Activated CD4-positive, alpha-beta memory T cell treated with anti-CD3 and anti-CD28 coated beads, Interleukin-2, amount 10 ng/mL, durations not matched to agents 7 days and 5 days (primary cell): ENCODE data around the gene LIF. TPM values are rescaled to one million over a fixed set of nuclear protein-coding genes. Genes with fewer than 3 reads are reported as not detected.

ENCODE experiments used
- CTCF ChIA-PET: fragments of 350-600 bp; sonication (Branson Sonifier 250); formaldehyde crosslinking; loops from one replicate; lab custom pipeline; 2021; ENCODE audit warnings: antibody characterized with exemption, inconsistent platforms; lab: Charles Lee
- POLR2A ChIA-PET: fragments of 350-600 bp; sonication (Branson Sonifier 250); formaldehyde crosslinking; loops from one replicate; lab custom pipeline; 2021; ENCODE audit warnings: antibody characterized with exemption; lab: Charles Lee
- DNase-seq: peaks from one replicate; pipeline ENCODE4 v3.0.0-alpha.2; 2020
- H3K27ac Mint-ChIP-seq: one replicate; pipeline ENCODE4 v1.8.0; 2021; ENCODE audit warnings: mild to moderate bottlenecking, mixed read lengths
- H3K27me3 Mint-ChIP-seq: one replicate; pipeline ENCODE4 v1.8.0; 2021; ENCODE audit warnings: mixed read lengths
- H3K36me3 Mint-ChIP-seq: one replicate; pipeline ENCODE4 v1.8.0; 2021; ENCODE audit warnings: low read depth, mixed read lengths
- H3K4me1 Mint-ChIP-seq: one replicate; pipeline ENCODE4 v1.8.0; 2021; ENCODE audit warnings: mixed read lengths
- H3K4me3 Mint-ChIP-seq: one replicate; pipeline ENCODE4 v1.8.0; 2021; ENCODE audit warnings: mild to moderate bottlenecking, mixed read lengths
- H3K9me3 Mint-ChIP-seq: one replicate; pipeline ENCODE4 v1.8.0; 2021; ENCODE audit warnings: mixed read lengths
- total RNA-seq, 2 experiments: library from RNA; stranded (reverse); gene quantifications; one replicate each; pipeline ENCODE4 v1.2.3, GENCODE V29; 2021

LIF gene
- 10 to 100 TPM; 94.6 to 94.8 TPM for total RNA-seq

GRCh38 chr22:30245985-30246813, at the start of gene LIF:
LIF (minus strand) TSS chr22:30246759; CDS start chr22:30246695, 64 bp downstream.
- ChIA-PET CTCF (interaction anchor here (0.6 to 2.8 kb wide), 11 partner anchors 9 to 157 kb away, joined by 3 to 12 read pairs (median 4); no protein-coding TSS in a partner anchor), POLR2A (interaction anchor here (0.6 to 4.0 kb wide), 12 partner anchors 13 to 132 kb away, joined by 3 to 35 read pairs (median 4); no protein-coding TSS in a partner anchor)
- peak within 1 kb of the TSS; percentile 95 for H3K4me3 Mint-ChIP-seq
- peaks cover 78% of the 10 kb centered on the region for H3K4me1 Mint-ChIP-seq
- peak; percentile 67 for DNase-seq
- no peaks in the 10 kb centered on the region for H3K9me3 Mint-ChIP-seq
- peak within 1 kb of the TSS; percentile 91 for H3K27ac Mint-ChIP-seq
- peaks cover 41% of the 10 kb centered on the region for H3K36me3 Mint-ChIP-seq
- no peaks in the 10 kb centered on the region for H3K27me3 Mint-ChIP-seq

- H3K4me3 Mint-ChIP-seq, result no peak overlapping the region
- no peak for DNase-seq
- CTCF ChIA-PET, result interaction anchor here (0.7 kb wide), 1 partner anchor 8 kb away, joined by 3 read pairs; no protein-coding TSS in a partner anchor
- H3K4me1 Mint-ChIP-seq, result peaks cover 18% of the 10 kb centered on the region
- no peaks in the 10 kb centered on the region for H3K27me3 Mint-ChIP-seq
- H3K9me3 Mint-ChIP-seq, result no peaks in the 10 kb centered on the region
- peak overlapping the region; percentile 54 for H3K27ac Mint-ChIP-seq
- peaks cover 58% of the 10 kb centered on the region for H3K36me3 Mint-ChIP-seq
- POLR2A ChIA-PET, result interaction anchor here (0.7 to 1.5 kb wide), 3 partner anchors 9 to 32 kb away, joined by 3 to 7 read pairs (median 5); no protein-coding TSS in a partner anchor
These were observed 49.8 kb upstream of the LIF start for GRCh38 chr22:30296324-30296723.

- Mint-ChIP-seq H3K4me1 (peaks cover 21% of the 10 kb centered on the region), H3K9me3 (no peaks in the 10 kb centered on the region)
- POLR2A ChIA-PET, result interaction anchor here (0.7 to 1.5 kb wide), 3 partner anchors 10 to 32 kb away, joined by 3 to 7 read pairs (median 5); no protein-coding TSS in a partner anchor
These were observed 49.0 kb upstream of the LIF start for GRCh38 chr22:30295576-30295975.

GRCh38 chr22:30294830-30295229, 48.3 kb upstream of the LIF start:
- no peak for DNase-seq
- Mint-ChIP-seq H3K36me3 (peaks cover 48% of the 10 kb centered on the region), H3K4me3 (no peak overlapping the region), H3K4me1 (peaks cover 28% of the 10 kb centered on the region), H3K27ac (no peak overlapping the region), H3K9me3 (no peaks in the 10 kb centered on the region), H3K27me3 (no peaks in the 10 kb centered on the region)
- CTCF ChIA-PET, result no interaction called here
- POLR2A ChIA-PET, result interaction anchor here (0.8 kb wide), 1 partner anchor 61 kb away, joined by 3 read pairs; no protein-coding TSS in a partner anchor

More at GRCh38 chr22:30295576-30295975, 49.0 kb upstream of the LIF start:
- Mint-ChIP-seq H3K4me3 (no peak overlapping the region), H3K27me3 (no peaks in the 10 kb centered on the region), H3K27ac (no peak overlapping the region), H3K36me3 (peaks cover 51% of the 10 kb centered on the region)
- no peak for DNase-seq
- CTCF ChIA-PET, result no interaction called here

GRCh38 chr22:30294066-30294465, 47.5 kb upstream of the LIF start:
- no peaks in the 10 kb centered on the region for H3K9me3 Mint-ChIP-seq
- POLR2A ChIA-PET, result interaction anchor here (0.8 to 0.9 kb wide), 3 partner anchors 10 to 96 kb away, joined by 3 to 4 read pairs (median 3); no protein-coding TSS in a partner anchor
- peaks cover 32% of the 10 kb centered on the region for H3K4me1 Mint-ChIP-seq
- no peak overlapping the region for H3K4me3 Mint-ChIP-seq
- DNase-seq, result no peak
- no peak overlapping the region for H3K27ac Mint-ChIP-seq
- CTCF ChIA-PET, result no interaction called here
- no peaks in the 10 kb centered on the region for H3K27me3 Mint-ChIP-seq
- H3K36me3 Mint-ChIP-seq, result peaks cover 43% of the 10 kb centered on the region

GRCh38 chr22:30293026-30293425, 46.5 kb upstream of the LIF start:
- no peak overlapping the region for H3K4me3 Mint-ChIP-seq
- DNase-seq, result no peak
- H3K27me3 Mint-ChIP-seq, result no peaks in the 10 kb centered on the region
- peaks cover 34% of the 10 kb centered on the region for H3K36me3 Mint-ChIP-seq
- no peak overlapping the region for H3K27ac Mint-ChIP-seq
- ChIA-PET POLR2A (interaction anchor here (6.0 to 6.4 kb wide), 2 partner anchors 8 to 13 kb away, joined by 56 to 86 read pairs; no protein-coding TSS in a partner anchor), CTCF (no interaction called here)
- H3K9me3 Mint-ChIP-seq, result no peaks in the 10 kb centered on the region
- peaks cover 38% of the 10 kb centered on the region for H3K4me1 Mint-ChIP-seq

- peaks cover 45% of the 10 kb centered on the region for H3K4me1 Mint-ChIP-seq
- ChIA-PET CTCF (interaction anchor here (5.2 kb wide), 2 partner anchors 12 to 98 kb away, joined by 89 to 185 read pairs; partner anchors contain the start of gene RNF215), POLR2A (interaction anchor here (1.1 to 6.4 kb wide), 4 partner anchors 8 to 40 kb away, joined by 3 to 88 read pairs (median 71); partner anchors contain the start of gene TBC1D10A)
- no peaks in the 10 kb centered on the region for H3K9me3 Mint-ChIP-seq
- peaks cover 28% of the 10 kb centered on the region for H3K36me3 Mint-ChIP-seq
- H3K27ac Mint-ChIP-seq, result no peak overlapping the region
- DNase-seq, result no peak
- no peaks in the 10 kb centered on the region for H3K27me3 Mint-ChIP-seq
- no peak overlapping the region for H3K4me3 Mint-ChIP-seq
These were observed 45.8 kb upstream of the LIF start for GRCh38 chr22:30292069-30292970.

GRCh38 chr22:30291058-30291892, 44.7 kb upstream of the LIF start:
- H3K27me3 Mint-ChIP-seq, result no peaks in the 10 kb centered on the region
- no peaks in the 10 kb centered on the region for H3K9me3 Mint-ChIP-seq
- ChIA-PET CTCF (interaction anchor here (0.7 to 10.7 kb wide), 4 partner anchors 13 to 185 kb away, joined by 3 to 185 read pairs (median 104); partner anchors contain the start of gene RNF215), POLR2A (interaction anchor here (0.9 to 16.4 kb wide), 11 partner anchors 9 to 133 kb away, joined by 3 to 253 read pairs (median 18); partner anchors contain the start of genes CCDC157, OSM, SF3A1 and TBC1D10A)
- H3K27ac Mint-ChIP-seq, result peak overlapping the region; percentile 81
- no peak for DNase-seq
- no peak overlapping the region for H3K4me3 Mint-ChIP-seq
- H3K4me1 Mint-ChIP-seq, result peaks cover 46% of the 10 kb centered on the region
- peaks cover 25% of the 10 kb centered on the region for H3K36me3 Mint-ChIP-seq

GRCh38 chr22:30290342-30291057, 43.9 kb upstream of the LIF start:
- peaks cover 25% of the 10 kb centered on the region for H3K36me3 Mint-ChIP-seq
- H3K9me3 Mint-ChIP-seq, result no peaks in the 10 kb centered on the region
- H3K27me3 Mint-ChIP-seq, result no peaks in the 10 kb centered on the region
- H3K27ac Mint-ChIP-seq, result peak overlapping the region; percentile 81
- peak overlapping the region; percentile 77 for H3K4me3 Mint-ChIP-seq
- ChIA-PET CTCF (interaction anchor here (0.7 to 10.7 kb wide), 9 partner anchors 14 to 209 kb away, joined by 3 to 185 read pairs (median 37); partner anchors contain the start of genes CCDC157, MTFP1, RNF215 and SF3A1), POLR2A (interaction anchor here (0.6 to 16.4 kb wide), 16 partner anchors 10 to 310 kb away, joined by 3 to 253 read pairs (median 6); partner anchors contain the start of genes CCDC157, OSM, RNF215 and SF3A1)
- peaks cover 50% of the 10 kb centered on the region for H3K4me1 Mint-ChIP-seq
- no peak for DNase-seq

- ChIA-PET POLR2A (interaction anchor here (0.6 to 16.4 kb wide), 17 partner anchors 11 to 311 kb away, joined by 3 to 253 read pairs (median 5); partner anchors contain the start of genes CCDC157, OSM, RNF215 and SF3A1), CTCF (interaction anchor here (1.0 to 10.7 kb wide), 8 partner anchors 15 to 208 kb away, joined by 3 to 185 read pairs (median 48); partner anchors contain the start of genes CCDC157, MTFP1, RNF215 and SF3A1)
- H3K27ac Mint-ChIP-seq, result peak overlapping the region; percentile 81
- peaks cover 27% of the 10 kb centered on the region for H3K36me3 Mint-ChIP-seq
- H3K4me1 Mint-ChIP-seq, result peaks cover 55% of the 10 kb centered on the region
- H3K4me3 Mint-ChIP-seq, result peak overlapping the region; percentile 77
- H3K27me3 Mint-ChIP-seq, result no peaks in the 10 kb centered on the region
- no peaks in the 10 kb centered on the region for H3K9me3 Mint-ChIP-seq
- DNase-seq, result no peak
These were observed 43.4 kb upstream of the LIF start for GRCh38 chr22:30289980-30290313.
